Sigmoid colon (tissue), 7 donors: ENCODE data around the gene TPM4. TPM values are rescaled to one million over a fixed set of nuclear protein-coding genes. Genes with fewer than 3 reads are reported as not detected.
"Not testable (repeated sequence)": the region's sequence is repeated elsewhere in the genome, so short reads cannot be mapped to it uniquely, and the experiment has no call there.

Source experiments
- DNase-seq: peaks from one replicate; pipeline ENCODE4 v3.0.0-alpha.2; 2019
- H3K27ac ChIP-seq, 4 donors: fragments of 200-600 bp; sonication (generic); one replicate each; pipeline ENCODE4 v1.5.1; 2016 to 2019; ENCODE audit warnings: mild to moderate bottlenecking in 1 of 4
- H3K27me3 ChIP-seq, 3 donors: fragments of 200-600 bp; sonication (generic); one replicate each; pipeline ENCODE4 v1.5.1; 2019; ENCODE audit warnings: mild to moderate bottlenecking in 1 of 3
- H3K36me3 ChIP-seq, 4 donors: fragments of 200-600 bp; sonication (generic); one replicate each; pipeline ENCODE4 v1.5.1; 2016 to 2019
- H3K4me1 ChIP-seq, 4 donors: fragments of 200-600 bp; sonication (generic); one replicate each; pipeline ENCODE4 v1.5.1; 2017 to 2019
- H3K4me3 ChIP-seq, 4 donors: fragments of 200-600 bp; sonication (generic); one replicate each; pipeline ENCODE4 v1.5.1; 2017 to 2019; ENCODE audit warnings: mild to moderate bottlenecking in 2 of 4, moderate library complexity in 1 of 4
- H3K9me3 ChIP-seq, 4 donors: fragments of 200-600 bp in 3 of 4; sonication (generic) in 3 of 4; one replicate each; pipeline versions ENCODE4 v1.5.1 to v1.6.1; 2013 to 2019
- CTCF ChIP-seq, 4 experiments: fragments of 450-650 bp in 3 of 4; fragments of 200-600 bp in 1 of 4; IDR thresholded peaks; one replicate each; pipeline ENCODE4 v1.5.1; 2016 to 2019; ENCODE audit warnings: antibody characterized with exemption in 4 of 4, mild to moderate bottlenecking in 3 of 4, moderate library complexity in 2 of 4
- EP300 ChIP-seq, 4 donors: sonication (generic); formaldehyde crosslinking; IDR thresholded peaks; one replicate each; pipeline ENCODE4 v1.6.1; 2017; ENCODE audit warnings: antibody characterized with exemption in 4 of 4
- POLR2A ChIP-seq, 2 donors: fragments of 450-650 bp; IDR thresholded peaks; one replicate each; pipeline ENCODE4 v1.6.1; 2016; ENCODE audit warnings: antibody characterized with exemption in 2 of 2, mild to moderate bottlenecking in 2 of 2, moderate library complexity in 2 of 2
- POLR2AphosphoS5 ChIP-seq, 4 donors: sonication (generic); formaldehyde crosslinking; IDR thresholded peaks; one replicate each; pipeline ENCODE4 v1.6.1; 2017; ENCODE audit warnings: antibody characterized with exemption in 4 of 4
- WGBS, 2 donors: extraction: QIAGEN DNeasy Blood & Tissue Kit; methylation state at CpG; one replicate each; pipeline ENCODE4 v1.1.7; 2013; 5-methylcytosine and 5-hydroxymethylcytosine counted together
- intact Hi-C: fragments of 100-400 bp; cut with DNase I; formaldehyde crosslinking; loops from one replicate; pipeline ENCODE4 v1.15.1; 2023
- polyA plus RNA-seq, 3 donors: library from polyadenylated mRNA; stranded (reverse); fragments of 200-250 nt; gene quantifications; one replicate each; pipeline ENCODE4 v1.2.3, GENCODE V29; 2013
- total RNA-seq, 4 donors: library from RNA; depleted of rRNA; stranded (reverse); fragments of >200 nt; gene quantifications; one replicate each; pipeline ENCODE4 v1.1.0, GENCODE V29; 2016
- donor health status: healthy with polysubstance abuse.
- donor health status: Bipolar disorder and iron deficiency.
- donor health status: healthy.

TPM4 gene
- total and polyA plus RNA-seq, 7 donors: 222 to 826 (median 374) TPM

DNA sequence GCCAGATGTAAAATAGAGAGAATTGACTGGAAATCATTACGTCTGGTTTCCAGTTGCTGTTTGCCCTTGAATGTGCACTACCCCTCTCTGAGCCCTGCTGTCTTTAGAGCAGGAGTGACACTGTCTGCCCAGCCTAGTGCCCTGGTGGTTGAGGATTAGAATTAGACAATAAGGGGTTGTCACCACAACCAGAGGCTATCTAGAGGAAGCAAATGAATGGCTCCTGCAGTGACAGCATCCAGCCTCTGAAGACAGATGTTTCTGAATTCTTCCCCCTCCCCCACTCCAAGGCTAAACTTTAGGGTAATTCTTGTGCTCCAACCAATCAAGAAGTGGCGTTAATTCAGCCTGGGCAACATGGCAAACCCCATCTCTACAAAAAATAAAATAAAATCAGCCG lies 37.4 kb downstream of the TPM4 start:
- intact Hi-C loops: loop anchor here (5.0 to 10.0 kb wide), 2 partner anchors 74 to 279 kb away; partner anchors contain the start of gene FAM32A
- TF ChIP-seq POLR2A (IDR thresholded peaks at IDR 0.05): no peak
- TF ChIP-seq POLR2AphosphoS5 (IDR thresholded peaks at IDR 0.05): no peak
- no peak for TF ChIP-seq CTCF (IDR thresholded peaks at IDR 0.05)
- TF ChIP-seq EP300 (IDR thresholded peaks at IDR 0.05): no peak
- WGBS, 2 donors: 86 to 89% methylated on average over 3 of the region's 3 CpGs
- no peak for DNase-seq
- Histone ChIP-seq H3K9me3 (no peaks in the 10 kb centered on the region), H3K27me3 (no peaks in the 10 kb centered on the region), H3K4me3 (no peak overlapping the region), H3K36me3 (peaks cover 6 to 12% (median 9%) of the 10 kb centered on the region in 4 donors), H3K27ac (no peak overlapping the region), H3K4me1 (peaks cover 0 to 49% (median 42%) of the 10 kb centered on the region in 4 donors)

- no peak overlapping the region for H3K27ac ChIP-seq
- H3K9me3 ChIP-seq: no peaks in the 10 kb centered on the region
- no peak for DNase-seq
- WGBS, 2 donors: 88 to 93% methylated on average over 9 of the region's 9 CpGs
- peaks cover 11 to 26% (median 22%) of the 10 kb centered on the region in 4 donors for H3K36me3 ChIP-seq
- peaks cover 0 to 49% (median 42%) of the 10 kb centered on the region in 4 donors for H3K4me1 ChIP-seq
- no peak overlapping the region for H3K4me3 ChIP-seq
- H3K27me3 ChIP-seq: no peaks in the 10 kb centered on the region
- intact Hi-C loops: loop anchor here (10.0 kb wide), 1 partner anchor 281 kb away; no protein-coding TSS in a partner anchor
- TF ChIP-seq EP300 (IDR thresholded peaks at IDR 0.05) (no peak), POLR2A (IDR thresholded peaks at IDR 0.05) (no peak), CTCF (IDR thresholded peaks at IDR 0.05) (no peak), POLR2AphosphoS5 (IDR thresholded peaks at IDR 0.05) (no peak)
Observed at GRCh38 chr19:16115301-16116039, 39.2 kb downstream of the TPM4 start.

- DNase-seq: no peak
- intact Hi-C loops: loop anchor here (10.0 kb wide), 1 partner anchor 281 kb away; no protein-coding TSS in a partner anchor
- Histone ChIP-seq H3K9me3 (no peaks in the 10 kb centered on the region), H3K27me3 (no peaks in the 10 kb centered on the region), H3K27ac (no peak overlapping the region), H3K36me3 (peaks cover 13 to 32% (median 27%) of the 10 kb centered on the region in 4 donors), H3K4me3 (no peak overlapping the region), H3K4me1 (peaks cover 0 to 44% (median 37%) of the 10 kb centered on the region in 4 donors)
- TF ChIP-seq EP300 (IDR thresholded peaks at IDR 0.05): no peak
- no peak for TF ChIP-seq POLR2A (IDR thresholded peaks at IDR 0.05)
- TF ChIP-seq POLR2AphosphoS5 (IDR thresholded peaks at IDR 0.05): no peak
- WGBS, 2 donors: 72 to 74% methylated on average over 4 of the region's 4 CpGs
Observed at GRCh38 chr19:16116067-16116466, 39.8 kb downstream of the TPM4 start.

DNA sequence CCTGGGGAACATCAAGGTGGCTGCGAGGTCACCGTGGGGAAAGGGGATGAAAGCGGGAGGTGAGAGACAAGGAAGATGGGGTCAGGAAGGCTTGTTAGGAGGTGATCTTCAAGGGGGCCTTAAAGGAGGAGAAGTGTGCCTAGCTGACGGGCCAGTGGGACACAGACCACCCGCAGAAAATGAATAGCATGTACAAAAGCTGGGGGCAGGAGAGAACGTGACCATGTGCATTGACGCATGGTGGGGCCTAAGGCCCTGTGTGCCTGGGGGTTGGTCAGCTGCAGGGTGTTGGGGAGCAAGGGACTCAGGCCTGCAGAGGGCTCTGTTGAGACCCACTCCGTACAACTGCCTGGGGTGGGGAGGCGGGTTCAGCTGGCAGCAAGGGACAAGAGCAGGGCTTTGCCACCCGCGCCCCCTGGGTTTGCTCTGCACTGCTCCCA lies 41.3 kb downstream of the TPM4 start:
- no peak for TF ChIP-seq EP300 (IDR thresholded peaks at IDR 0.05)
- no peak for TF ChIP-seq POLR2AphosphoS5 (IDR thresholded peaks at IDR 0.05)
- TF ChIP-seq POLR2A (IDR thresholded peaks at IDR 0.05): no peak
- no peak for TF ChIP-seq CTCF (IDR thresholded peaks at IDR 0.05)
- peaks cover 0 to 37% (median 30%) of the 10 kb centered on the region in 4 donors for H3K4me1 ChIP-seq
- H3K27me3 ChIP-seq: no peaks in the 10 kb centered on the region
- peaks cover 27 to 47% (median 42%) of the 10 kb centered on the region in 4 donors for H3K36me3 ChIP-seq
- intact Hi-C loops: loop anchor here (10.0 kb wide), 1 partner anchor 283 kb away; no protein-coding TSS in a partner anchor
- no peaks in the 10 kb centered on the region for H3K9me3 ChIP-seq
- H3K27ac ChIP-seq: no peak overlapping the region
- no peak overlapping the region for H3K4me3 ChIP-seq
- no peak for DNase-seq
- WGBS, 2 donors: 74 to 92% methylated on average over 11 of the region's 11 CpGs

- DNase-seq: no peak
- no peak for TF ChIP-seq CTCF (IDR thresholded peaks at IDR 0.05)
- TF ChIP-seq POLR2AphosphoS5 (IDR thresholded peaks at IDR 0.05): no peak
- no peak for TF ChIP-seq EP300 (IDR thresholded peaks at IDR 0.05)
- no peak for TF ChIP-seq POLR2A (IDR thresholded peaks at IDR 0.05)
- intact Hi-C loops: loop anchor here (10.0 kb wide), 1 partner anchor 284 kb away; no protein-coding TSS in a partner anchor
- Histone ChIP-seq H3K27ac (peak overlapping the region in 3 of 4 donors; percentile 34 to 38 (median 35)), H3K4me3 (no peak overlapping the region), H3K9me3 (no peaks in the 10 kb centered on the region), H3K4me1 (peaks cover 0 to 27% (median 20%) of the 10 kb centered on the region in 4 donors), H3K27me3 (no peaks in the 10 kb centered on the region), H3K36me3 (peaks cover 36 to 57% (median 49%) of the 10 kb centered on the region in 4 donors)
- 58 to 87% methylated on average over 12 of the region's 12 CpGs for WGBS, 2 donors
Observed at GRCh38 chr19:16118489-16119033, 42.3 kb downstream of the TPM4 start.

DNA sequence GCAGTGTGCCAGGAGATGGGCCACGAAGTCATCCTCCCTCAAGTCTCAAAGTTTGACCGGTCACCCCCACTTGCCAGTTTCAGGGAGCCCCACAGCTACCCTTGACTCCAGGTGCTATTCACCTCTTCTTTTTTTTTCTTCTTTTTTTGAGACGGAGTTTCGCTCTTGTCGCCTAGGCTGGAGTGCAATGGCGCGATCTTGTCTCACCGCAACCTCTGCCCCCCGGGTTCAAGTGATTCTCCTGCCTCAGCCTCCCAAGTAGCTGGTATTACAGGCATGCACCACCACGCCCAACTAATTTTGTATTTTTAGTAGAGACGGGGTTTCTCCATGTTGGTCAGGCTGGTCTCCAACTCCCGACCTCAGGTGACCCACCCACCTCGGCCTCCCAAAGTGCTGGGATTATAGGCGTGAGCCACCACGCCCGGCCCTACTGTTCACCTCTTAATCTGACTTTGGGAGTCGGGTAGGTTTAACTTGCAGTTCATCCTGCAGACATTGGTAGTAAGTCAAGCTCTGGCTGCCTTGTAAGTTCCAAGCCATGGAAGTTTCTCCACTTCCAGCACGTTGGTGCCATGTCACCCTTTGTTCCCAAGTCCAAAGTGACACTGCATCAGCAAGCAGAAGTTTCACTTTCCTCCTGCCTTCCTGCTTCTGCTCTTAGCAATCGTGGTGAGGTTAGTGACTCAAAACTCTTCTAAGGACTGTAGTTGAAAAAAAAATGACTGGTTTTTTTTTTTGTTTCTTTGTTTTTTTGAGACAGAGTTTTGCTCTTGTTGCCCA lies 43.0 kb downstream of the TPM4 start:
- H3K4me3 ChIP-seq, H3K27me3 ChIP-seq, H3K9me3 ChIP-seq, DNase-seq: not testable (repeated sequence)
- peak overlapping the region in 3 of 4 donors; percentile 34 to 38 (median 35) for H3K27ac ChIP-seq
- H3K36me3 ChIP-seq: peaks cover 36 to 64% (median 52%) of the 10 kb centered on the region in 4 donors
- WGBS, 2 donors: 74 to 76% methylated on average over 19 of the region's 19 CpGs
- H3K4me1 ChIP-seq: peaks cover 0 to 20% (median 17%) of the 10 kb centered on the region in 4 donors
- intact Hi-C loops: loop anchor here (10.0 kb wide), 1 partner anchor 284 kb away; no protein-coding TSS in a partner anchor
